H1 (cell line): Measurements from ENCODE around the gene NAPG. TPM values are rescaled to one million over a fixed set of nuclear protein-coding genes. Genes with fewer than 3 reads are reported as not detected.

Experiments used
- CTCF ChIA-PET: fragments of 300-600 bp; sonication (Branson Sonifier 250); formaldehyde crosslinking; loops from one replicate; lab custom pipeline; 2021; ENCODE audit not compliant: partially characterized antibody; lab: Charles Lee
- POLR2A ChIA-PET: fragments of 300-600 bp; sonication (Branson Sonifier 250); formaldehyde crosslinking; loops from one replicate; lab custom pipeline; 2021; ENCODE audit warnings: inconsistent platforms; ENCODE audit not compliant: partially characterized antibody; lab: Charles Lee
- DNase-seq, 2 experiments: peaks; one replicate each; pipeline versions ENCODE4 v3.0.0 to v3.0.0-alpha.2; 2010 to 2022; ENCODE audit warnings: low spot score in 2 of 2, low read depth in 1 of 2, mixed read lengths in 1 of 2
- FAIRE-seq: peaks from 2 replicates; lab custom pipeline; 2011; peaks lifted over from hg19 to GRCh38; lab: Jason Lieb, UNC
- H2AFZ ChIP-seq: 2 replicates; pipeline ENCODE4 v1.8.1; 2012; ENCODE audit warnings: low read length, inconsistent platforms
- H2AK5ac ChIP-seq: 2 replicates; pipeline ENCODE4 v1.6.1; 2013; ENCODE audit warnings: low read depth, low read length
- H2BK120ac ChIP-seq: replicated peaks from 2 replicates; pipeline ENCODE3; 2013; ENCODE audit warnings: low read depth, low read length, inconsistent platforms
- H2BK12ac ChIP-seq: 2 replicates; pipeline ENCODE4 v1.6.1; 2013; ENCODE audit warnings: low read depth, low read length
- H2BK15ac ChIP-seq: 2 replicates; pipeline ENCODE4 v1.6.1; 2013; ENCODE audit warnings: low read length
- H2BK20ac ChIP-seq: 2 replicates; pipeline ENCODE4 v1.6.1; 2013; ENCODE audit warnings: low read length
- H2BK5ac ChIP-seq: 2 replicates; pipeline ENCODE4 v1.6.1; 2013; ENCODE audit warnings: low read depth, low read length
- H3K14ac ChIP-seq: 2 replicates; pipeline ENCODE4 v1.6.1; 2013; ENCODE audit warnings: inconsistent platforms; ENCODE audit not compliant: insufficient read length
- H3K18ac ChIP-seq: 2 replicates; pipeline ENCODE4 v1.6.1; 2013; ENCODE audit warnings: low read length; ENCODE audit errors: extremely low read depth
- H3K23ac ChIP-seq: 2 replicates; pipeline ENCODE4 v1.6.1; 2013; ENCODE audit warnings: inconsistent platforms; ENCODE audit not compliant: insufficient read length
- H3K23me2 ChIP-seq: 2 replicates; pipeline ENCODE4 v1.6.1; 2013; ENCODE audit warnings: low read depth, low read length
- H3K27ac ChIP-seq: 2 replicates; pipeline ENCODE4 v1.6.1; 2011; ENCODE audit warnings: low read depth, low read length, inconsistent platforms
- H3K27me3 ChIP-seq, 4 experiments: replicated peaks in 1 of 4; 1 replicate in 1 of 4; 2 replicates in 3 of 4; pipeline versions ENCODE4 v1.6.1 to v1.8.1; 2011 to 2013; ENCODE audit warnings: low read length in 3 of 4, mild to moderate bottlenecking in 3 of 4, inconsistent platforms in 2 of 4, mixed read lengths in 2 of 4, moderate library complexity in 1 of 4; ENCODE audit not compliant: control insufficient read depth in 3 of 4, insufficient read depth in 3 of 4; ENCODE audit errors: extremely low read depth in 1 of 4
- H3K36me3 ChIP-seq, 4 experiments: 2 replicates each; pipeline versions ENCODE4 v1.6.1 to v1.8.1; 2011 to 2013; ENCODE audit warnings: mild to moderate bottlenecking in 4 of 4, low read length in 3 of 4, moderate library complexity in 2 of 4, control low read depth in 1 of 4, inconsistent platforms in 1 of 4; ENCODE audit not compliant: insufficient read depth in 4 of 4, control insufficient read depth in 2 of 4
- H3K4ac ChIP-seq: replicated peaks from 2 replicates; pipeline ENCODE3; 2013; ENCODE audit warnings: low read length, low read depth, mixed read lengths, inconsistent platforms; ENCODE audit not compliant: insufficient read length
- H3K4me1 ChIP-seq, 4 experiments: replicated peaks in 1 of 4; 1 replicate in 1 of 4; 2 replicates in 3 of 4; pipeline versions ENCODE4 v1.6.1 to v1.8.1; 2011 to 2013; ENCODE audit warnings: low read length in 3 of 4, inconsistent platforms in 2 of 4, mixed read lengths in 1 of 4; ENCODE audit not compliant: insufficient read depth in 4 of 4, control insufficient read depth in 3 of 4
- H3K4me2 ChIP-seq, 2 experiments: 2 replicates each; pipeline versions ENCODE4 v1.6.1 to v1.8.1; 2011 to 2013; ENCODE audit warnings: low read depth in 2 of 2, low read length in 2 of 2, control low read depth in 1 of 2, inconsistent platforms in 1 of 2, mild to moderate bottlenecking in 1 of 2; ENCODE audit not compliant: insufficient read depth in 1 of 2
- H3K4me3 ChIP-seq, 4 experiments: fragments of 200-600, 300-600 bp in 1 of 4; sonication (generic), shearing (Covaris generic), sonication (Bioruptor Twin) in 1 of 4; 2 replicates each; pipeline versions ENCODE4 v1.5.1 to v1.8.1; 2011 to 2016; ENCODE audit warnings: low read length in 4 of 4, low read depth in 3 of 4, control low read depth in 2 of 4, inconsistent platforms in 2 of 4, mild to moderate bottlenecking in 2 of 4, mixed read lengths in 1 of 4, moderate library complexity in 1 of 4; ENCODE audit not compliant: insufficient read depth in 2 of 4; ENCODE audit errors: extremely low read depth in 1 of 4
- H3K56ac ChIP-seq: replicated peaks from 2 replicates; pipeline ENCODE3; 2013; ENCODE audit warnings: low read depth, mild to moderate bottlenecking, mixed read lengths, low read length, inconsistent platforms; ENCODE audit not compliant: insufficient read length
- H3K79me1 ChIP-seq: 2 replicates; pipeline ENCODE4 v1.6.1; 2013; ENCODE audit warnings: low read depth, low read length, control low read depth
- H3K79me2 ChIP-seq, 2 experiments: 2 replicates each; pipeline versions ENCODE4 v1.6.1 to v1.8.1; 2012 to 2013; ENCODE audit warnings: low read length in 2 of 2, mild to moderate bottlenecking in 2 of 2, inconsistent platforms in 1 of 2; ENCODE audit not compliant: insufficient read depth in 2 of 2, control insufficient read depth in 1 of 2
- H3K9ac ChIP-seq, 4 experiments: replicated peaks in 1 of 4; 1 replicate in 1 of 4; 2 replicates in 3 of 4; pipeline versions ENCODE4 v1.6.1 to v1.8.1; 2011 to 2013; ENCODE audit warnings: low read depth in 3 of 4, low read length in 3 of 4, control low read depth in 2 of 4, mild to moderate bottlenecking in 2 of 4, moderate library complexity in 2 of 4, inconsistent platforms in 1 of 4; ENCODE audit errors: extremely low read depth in 1 of 4
- H3K9me3 ChIP-seq, 2 experiments: 2 replicates each; pipeline versions ENCODE4 v1.6.1 to v1.8.1; 2012 to 2013; ENCODE audit warnings: mild to moderate bottlenecking in 2 of 2, moderate library complexity in 2 of 2, control low read depth in 1 of 2, inconsistent platforms in 1 of 2, low read depth in 1 of 2, low read length in 1 of 2, mixed read lengths in 1 of 2; ENCODE audit not compliant: insufficient read depth in 2 of 2
- H4K20me1 ChIP-seq, 2 experiments: replicated peaks in 1 of 2; 2 replicates each; pipeline versions ENCODE3 to v1.8.1; 2011 to 2013; ENCODE audit warnings: inconsistent platforms in 2 of 2, low read length in 2 of 2, mild to moderate bottlenecking in 1 of 2; ENCODE audit not compliant: insufficient read depth in 2 of 2, control insufficient read depth in 1 of 2
- H4K5ac ChIP-seq: 2 replicates; pipeline ENCODE4 v1.6.1; 2013; ENCODE audit warnings: low read length, low read depth, mixed read lengths, inconsistent platforms; ENCODE audit not compliant: insufficient read length
- H4K8ac ChIP-seq: 2 replicates; pipeline ENCODE4 v1.8.0; 2013; ENCODE audit warnings: mild to moderate bottlenecking, moderate library complexity, low read length, inconsistent platforms; ENCODE audit not compliant: insufficient read depth; ENCODE audit errors: extremely low read depth
- H4K91ac ChIP-seq: replicated peaks from 2 replicates; pipeline ENCODE3; 2013; ENCODE audit warnings: low read length, mixed read lengths, inconsistent platforms; ENCODE audit not compliant: insufficient read length
- CHD2 ChIP-seq: IDR thresholded peaks from 2 replicates; pipeline ENCODE4 v1.6.1; 2012; ENCODE audit warnings: low read length, improper control_type of control experiment
- KDM5A ChIP-seq: fragments of 200-600 bp; IDR thresholded peaks from 2 replicates; pipeline ENCODE4 v1.7.1; 2012; ENCODE audit warnings: mild to moderate bottlenecking, low read length, inconsistent platforms, mixed read lengths
- MAX ChIP-seq: IDR thresholded peaks from 2 replicates; pipeline ENCODE4 v1.6.1; 2012; ENCODE audit warnings: inconsistent platforms
- NANOG ChIP-seq: IDR thresholded peaks from 2 replicates; pipeline ENCODE4 v1.6.1; 2011; ENCODE audit warnings: low read length, low read depth, mild to moderate bottlenecking, inconsistent platforms; ENCODE audit not compliant: insufficient read depth, poor library complexity, severe bottlenecking
- POU5F1 ChIP-seq: IDR thresholded peaks from 2 replicates; pipeline ENCODE4 v1.6.1; 2011; ENCODE audit warnings: low read depth, mild to moderate bottlenecking, low read length, moderate library complexity
- WGBS, 2 experiments: shearing (Covaris generic) in 1 of 2; methylation state at CpG; one replicate each; pipeline versions ENCODE4 v1.1.6 to v1.1.7; 2013 to 2015; ENCODE audit warnings: low lambda C conversion rate in 2 of 2, mixed read lengths in 2 of 2, inconsistent platforms in 1 of 2, low coverage in 1 of 2, missing lambda C conversion rate in 1 of 2; ENCODE audit not compliant: insufficient replicate concordance in 2 of 2, insufficient coverage in 1 of 2, insufficient read length in 1 of 2; ENCODE audit errors: extremely low coverage in 1 of 2, missing lambda C conversion rate in 1 of 2; 5-methylcytosine and 5-hydroxymethylcytosine counted together
- polyA plus RNA-seq, 7 experiments: library from polyadenylated mRNA; depleted of rRNA in 3 of 7; stranded (reverse) in 5 of 7; unstranded in 2 of 7; fragments of >200 nt in 5 of 7; fragments of 200-250 nt in 2 of 7; gene quantifications; 1 replicate in 5 of 7; 2 replicates in 1 of 7; 4 replicates in 1 of 7; pipeline versions ENCODE4 v1.2.1 to v1.2.3, GENCODE V29; 2011 to 2013; ENCODE audit warnings: missing spikeins in 2 of 7, mixed read lengths in 2 of 7
- total RNA-seq: library from RNA; stranded (reverse); fragmentation: NEBNext Ultra II Directional; extraction: Animal tissue kit (Norgen Biotek cat#: 25700); gene quantifications from 2 replicates; pipeline ENCODE4 v1.2.1, GENCODE V29; 2021

The NAPG gene
- total and polyA plus RNA-seq, 2 of the 8 experiments (the other 6 are each of a cell fraction or from before 2014, with no cell fraction given) = 8.0 to 23.5 TPM

- no peak overlapping the region for H3K18ac ChIP-seq
- H4K8ac ChIP-seq = no peak overlapping the region
- no peak overlapping the region for H3K9ac ChIP-seq
- H3K56ac ChIP-seq = no peak overlapping the region
- H3K23ac ChIP-seq = no peak overlapping the region
- no peaks in the 10 kb centered on the region for H3K23me2 ChIP-seq
- no peak overlapping the region for H2BK5ac ChIP-seq
- no peak overlapping the region for H3K27ac ChIP-seq
- H3K14ac ChIP-seq = no peak overlapping the region
- H4K5ac ChIP-seq = no peak overlapping the region
- H3K79me1 ChIP-seq = no peaks in the 10 kb centered on the region
- FAIRE-seq (no peak), DNase-seq (no peak)
- no peak overlapping the region for H2BK120ac ChIP-seq
- H3K9me3 ChIP-seq = no peaks in the 10 kb centered on the region
- WGBS, 2 experiments = 90% methylated on average over 3 of the region's 3 CpGs; no CpG with 5 or more reads in 1 of the 2 experiments
- H3K36me3 ChIP-seq = no peaks in the 10 kb centered on the region
- H3K4me3 ChIP-seq = no peak overlapping the region
- CTCF ChIA-PET = interaction anchor here (1.0 to 1.6 kb wide), 2 partner anchors 32 to 515 kb away, joined by 3 read pairs; no protein-coding TSS in a partner anchor
- no peak overlapping the region for H3K4me2 ChIP-seq
- no peak overlapping the region for H2BK15ac ChIP-seq
- no peak overlapping the region for H3K4ac ChIP-seq
- no peak overlapping the region for H4K91ac ChIP-seq
- no peak overlapping the region for H2BK12ac ChIP-seq
- peaks cover 0 to 6% (median under 1%) of the 10 kb centered on the region in 4 experiments; a peak in 3 of 7 replicates for H3K4me1 ChIP-seq
- H3K27me3 ChIP-seq = no peaks in the 10 kb centered on the region
- no peaks in the 10 kb centered on the region for H3K79me2 ChIP-seq
- POLR2A ChIA-PET = no interaction called here
- no peak overlapping the region for H2AFZ ChIP-seq
- no peak overlapping the region for H2AK5ac ChIP-seq
- no peak overlapping the region for H2BK20ac ChIP-seq
- no peak for TF ChIP-seq MAX
- TF ChIP-seq POU5F1 = no peak
- TF ChIP-seq KDM5A = no peak
- no peak for TF ChIP-seq CHD2
- no peak for TF ChIP-seq NANOG
- H4K20me1 ChIP-seq = no peaks in the 10 kb centered on the region
These were observed 39.5 kb upstream of the NAPG start for GRCh38 chr18:10486362-10486761.
